A673 (cell line): ENCODE measurements around the gene ANO1. TPM values are rescaled to one million over a fixed set of nuclear protein-coding genes. Genes with fewer than 3 reads are reported as not detected.
"Not testable (repeated sequence)": the region's sequence is repeated elsewhere in the genome, so short reads cannot be mapped to it uniquely, and the experiment has no call there.

Experiments used
- BruUV-seq: library from RNA; stranded (reverse); fragments of 400-500 nt; replicated peaks from 2 replicates; lab custom pipeline; 2021; lab: Mats Ljungman, UMichigan
- CTCF ChIA-PET: fragments of 300-600 bp; sonication (Branson Sonifier 250); formaldehyde crosslinking; loops from one replicate; lab custom pipeline; 2022; ENCODE audit warnings: antibody characterized with exemption; lab: Charles Lee
- POLR2A ChIA-PET: fragments of 300-600 bp; sonication (Branson Sonifier 250); formaldehyde crosslinking; loops from one replicate; lab custom pipeline; 2022; ENCODE audit warnings: antibody characterized with exemption; ENCODE audit not compliant: low non-redundant PET; lab: Charles Lee
- DNase-seq: peaks from one replicate; pipeline ENCODE4 v3.0.0-alpha.2; 2015; ENCODE audit warnings: low spot score
- H3K27ac ChIP-seq: fragments of 200-600 bp; sonication (generic); 2 replicates; pipeline ENCODE4 v1.5.1; 2016; ENCODE audit warnings: mixed run types, low read depth, mild to moderate bottlenecking, mixed read lengths, antibody characterized with exemption, low read length; ENCODE audit not compliant: poor library complexity, severe bottlenecking
- H3K27me3 ChIP-seq: fragments of 200-600 bp; sonication (generic); replicated peaks from 2 replicates; pipeline ENCODE4 v1.6.1; 2017; ENCODE audit warnings: mixed run types, low read depth, mild to moderate bottlenecking, mixed read lengths, antibody characterized with exemption, low read length; ENCODE audit not compliant: insufficient read depth, poor library complexity
- H3K36me3 ChIP-seq: fragments of 200-600 bp; sonication (generic); 2 replicates; pipeline ENCODE4 v1.6.1; 2016; ENCODE audit warnings: mixed run types, mild to moderate bottlenecking, mixed read lengths, antibody characterized with exemption, low read length; ENCODE audit not compliant: insufficient read depth, poor library complexity, severe bottlenecking
- H3K4me1 ChIP-seq: fragments of 200-600 bp; sonication (generic); 2 replicates; pipeline ENCODE4 v1.6.1; 2017; ENCODE audit warnings: mixed run types, mild to moderate bottlenecking, mixed read lengths, antibody characterized with exemption, low read length; ENCODE audit not compliant: insufficient read depth, poor library complexity, severe bottlenecking
- H3K4me3 ChIP-seq: fragments of 200-600 bp; sonication (generic); 2 replicates; pipeline ENCODE4 v1.5.1; 2016; ENCODE audit warnings: low read depth, mixed run types, mild to moderate bottlenecking, mixed read lengths, low read length; ENCODE audit not compliant: poor library complexity, severe bottlenecking
- H3K9me3 ChIP-seq: fragments of 200-600 bp; sonication (generic); 2 replicates; pipeline ENCODE4 v1.6.1; 2016; ENCODE audit warnings: mixed run types, low read depth, mild to moderate bottlenecking, mixed read lengths, antibody characterized with exemption, low read length; ENCODE audit not compliant: poor library complexity, severe bottlenecking
- CTCF ChIP-seq: fragments of 300-800, 200-600 bp; sonication (generic); conservative IDR thresholded peaks from 2 replicates; pipeline ENCODE4 v1.5.1; 2017; ENCODE audit warnings: low read depth, mild to moderate bottlenecking, antibody characterized with exemption, low read length, moderate library complexity, mixed read lengths
- EZH2 ChIP-seq: fragments of 200-600 bp; sonication (generic); IDR thresholded peaks from 2 replicates; pipeline ENCODE4 v1.6.1; 2017; ENCODE audit warnings: borderline replicate concordance, low read depth, mild to moderate bottlenecking, mixed read lengths, antibody characterized with exemption, low read length; ENCODE audit not compliant: poor library complexity, severe bottlenecking
- intact Hi-C: fragments of 100-400 bp; cut with micrococcal nuclease; formaldehyde crosslinking; loops from one replicate; pipeline ENCODE4 v1.10.0; 2022; ENCODE audit not compliant: unreplicated experiment
- total RNA-seq: library from RNA; stranded (reverse); gene quantifications from 2 replicates; pipeline ENCODE4 v1.2.3, GENCODE V29; 2021

The ANO1 gene
- total RNA-seq, 1 experiment from 2014 or later, result 0.90 TPM

GRCh38 chr11:70212227-70212811 is 134.2 kb downstream of the ANO1 start:
- intact Hi-C loops, result no loop called here

GRCh38 chr11:70217388-70217787 is 139.3 kb downstream of the ANO1 start:
- H3K4me1 ChIP-seq, H3K4me3 ChIP-seq, H3K27me3 ChIP-seq, H3K9me3 ChIP-seq, BruUV-seq, DNase-seq, POLR2A ChIA-PET, H3K36me3 ChIP-seq, intact Hi-C loops, CTCF ChIA-PET, H3K27ac ChIP-seq: not testable (repeated sequence)

More at GRCh38 chr11:70212227-70212811, 134.2 kb downstream of the ANO1 start:
- H3K27me3 ChIP-seq, result no peaks in the 10 kb centered on the region
- no peak for DNase-seq
- CTCF ChIA-PET, result no interaction called here
- H3K4me3 ChIP-seq, result no peak overlapping the region
- H3K27ac ChIP-seq, result no peak overlapping the region
- no peaks in the 10 kb centered on the region for H3K9me3 ChIP-seq
- no TSS peak for BruUV-seq
- H3K4me1 ChIP-seq, result no peaks in the 10 kb centered on the region
- TF ChIP-seq CTCF, result no peak
- TF ChIP-seq EZH2, result no peak
- H3K36me3 ChIP-seq, result peaks cover 22% of the 10 kb centered on the region
- POLR2A ChIA-PET, result no interaction called here

- CTCF ChIA-PET, result not testable (repeated sequence)
Observed at GRCh38 chr11:70218076-70218475, 140.0 kb downstream of the ANO1 start.

GRCh38 chr11:70220136-70220535 is 142.0 kb downstream of the ANO1 start:
- H3K4me3 ChIP-seq, result no peak overlapping the region
- H3K27ac ChIP-seq, result no peak overlapping the region
- intact Hi-C loops, result no loop called here
- H3K4me1 ChIP-seq, result no peaks in the 10 kb centered on the region
- no TSS peak for BruUV-seq
- no peaks in the 10 kb centered on the region for H3K36me3 ChIP-seq
- CTCF ChIA-PET, result interaction anchor here (0.5 kb wide), 1 partner anchor 49 kb away, joined by 3 read pairs; no protein-coding TSS in a partner anchor
- DNase-seq, result no peak
- POLR2A ChIA-PET, result no interaction called here
- H3K9me3 ChIP-seq, result no peaks in the 10 kb centered on the region
- TF ChIP-seq CTCF (no peak), EZH2 (no peak)
- H3K27me3 ChIP-seq, result no peaks in the 10 kb centered on the region

More at GRCh38 chr11:70218076-70218475, 140.0 kb downstream of the ANO1 start:
- H3K27ac ChIP-seq, H3K4me1 ChIP-seq, H3K4me3 ChIP-seq, DNase-seq, intact Hi-C loops, H3K36me3 ChIP-seq, BruUV-seq, H3K27me3 ChIP-seq, H3K9me3 ChIP-seq: not testable (repeated sequence)
- POLR2A ChIA-PET, result interaction anchor here (0.5 kb wide), 1 partner anchor 131 kb away, joined by 3 read pairs; no protein-coding TSS in a partner anchor
